ENCODE results near the gene IDH3B.
A peak's percentile ranks its signal among the peaks of the same experiment; 100 is the strongest.
"Not testable (repeated sequence)": the region's sequence is repeated elsewhere in the genome, so short reads cannot be mapped to it uniquely, and the experiment has no call there.

The IDH3B gene

GRCh38 chr20:2692886-2693285 is 28.9 kb upstream of the IDH3B start:
- Histone ChIP-seq H3K36me3 (ENCODE audit: insufficient read depth, low read depth, low read length) (no peaks in the 10 kb centered on the region), H3K9ac (ENCODE audit: low read depth, low read length) (no peak overlapping the region), H3K4me1 (ENCODE audit: insufficient read depth, low read length) (peaks cover 8% of the 10 kb centered on the region), H3K9me3 (ENCODE audit: insufficient read depth, low read depth, low read length) (no peaks in the 10 kb centered on the region), H3K27me3 (ENCODE audit: insufficient read depth, low read length) (peaks cover 91% of the 10 kb centered on the region), H3K27ac (ENCODE audit: low read length) (no peak overlapping the region), H3K4me3 (ENCODE audit: low read length) (no peak overlapping the region)

GRCh38 chr20:2692036-2692885 is 28.2 kb upstream of the IDH3B start, which contains the start of gene EBF4:
Gene EBF4 (plus strand): TSS chr20:2692780. CDS start chr20:2693646, 866 bp downstream.
- no peaks in the 10 kb centered on the region for H3K9me3 ChIP-seq (ENCODE audit: insufficient read depth, low read depth, low read length)
- H3K27ac ChIP-seq (ENCODE audit: low read length) = no peak within 1 kb of the TSS
- H3K9ac ChIP-seq (ENCODE audit: low read depth, low read length) = no peak within 1 kb of the TSS
- H3K36me3 ChIP-seq (ENCODE audit: insufficient read depth, low read depth, low read length) = no peaks in the 10 kb centered on the region
- H3K4me3 ChIP-seq (ENCODE audit: low read length) = peak within 1 kb of the TSS; percentile 28; the same call in 1 of the 2 replicates
- H3K4me1 ChIP-seq (ENCODE audit: insufficient read depth, low read length) = peaks cover 8% of the 10 kb centered on the region
- H3K27me3 ChIP-seq (ENCODE audit: insufficient read depth, low read length) = peaks cover 92% of the 10 kb centered on the region

- H3K9me3 ChIP-seq (ENCODE audit: insufficient read depth, low read depth, low read length) = no peaks in the 10 kb centered on the region
- H3K27ac ChIP-seq (ENCODE audit: low read length) = no peak overlapping the region
- H3K9ac ChIP-seq (ENCODE audit: low read depth, low read length) = no peak overlapping the region
- no peaks in the 10 kb centered on the region for H3K36me3 ChIP-seq (ENCODE audit: insufficient read depth, low read depth, low read length)
- peaks cover 8% of the 10 kb centered on the region for H3K4me1 ChIP-seq (ENCODE audit: insufficient read depth, low read length)
- H3K4me3 ChIP-seq (ENCODE audit: low read length) = peak overlapping the region; percentile 28; the same call in 1 of the 2 replicates
- H3K27me3 ChIP-seq (ENCODE audit: insufficient read depth, low read length) = peaks cover 93% of the 10 kb centered on the region
Observed at GRCh38 chr20:2691663-2692035, 27.6 kb upstream of the IDH3B start.

GRCh38 chr20:2691127-2691526 is 27.1 kb upstream of the IDH3B start:
- no peak overlapping the region for H3K9ac ChIP-seq (ENCODE audit: low read depth, low read length)
- no peaks in the 10 kb centered on the region for H3K36me3 ChIP-seq (ENCODE audit: insufficient read depth, low read depth, low read length)
- peaks cover 93% of the 10 kb centered on the region for H3K27me3 ChIP-seq (ENCODE audit: insufficient read depth, low read length)
- no peaks in the 10 kb centered on the region for H3K9me3 ChIP-seq (ENCODE audit: insufficient read depth, low read depth, low read length)
- no peak overlapping the region for H3K4me3 ChIP-seq (ENCODE audit: low read length)
- H3K4me1 ChIP-seq (ENCODE audit: insufficient read depth, low read length) = peaks cover 8% of the 10 kb centered on the region
- no peak overlapping the region for H3K27ac ChIP-seq (ENCODE audit: low read length)

GRCh38 chr20:2690718-2691117 is 26.7 kb upstream of the IDH3B start:
- H3K36me3 ChIP-seq (ENCODE audit: insufficient read depth, low read depth, low read length) = no peaks in the 10 kb centered on the region
- no peaks in the 10 kb centered on the region for H3K9me3 ChIP-seq (ENCODE audit: insufficient read depth, low read depth, low read length)
- no peak overlapping the region for H3K4me3 ChIP-seq (ENCODE audit: low read length)
- H3K9ac ChIP-seq (ENCODE audit: low read depth, low read length) = no peak overlapping the region
- no peak overlapping the region for H3K27ac ChIP-seq (ENCODE audit: low read length)
- H3K27me3 ChIP-seq (ENCODE audit: insufficient read depth, low read length) = peaks cover 93% of the 10 kb centered on the region
- H3K4me1 ChIP-seq (ENCODE audit: insufficient read depth, low read length) = peaks cover 8% of the 10 kb centered on the region

- Histone ChIP-seq H3K27me3 (ENCODE audit: insufficient read depth, low read length) (peaks cover 92% of the 10 kb centered on the region), H3K9me3 (ENCODE audit: insufficient read depth, low read depth, low read length) (no peaks in the 10 kb centered on the region), H3K27ac (ENCODE audit: low read length) (no peak overlapping the region), H3K4me3 (ENCODE audit: low read length) (no peak overlapping the region), H3K9ac (ENCODE audit: low read depth, low read length) (no peak overlapping the region), H3K36me3 (ENCODE audit: insufficient read depth, low read depth, low read length) (no peaks in the 10 kb centered on the region), H3K4me1 (ENCODE audit: insufficient read depth, low read length) (peaks cover 8% of the 10 kb centered on the region)
Observed at GRCh38 chr20:2690213-2690612, 26.2 kb upstream of the IDH3B start.

- H3K9ac ChIP-seq (ENCODE audit: low read depth, low read length) = no peak overlapping the region
- H3K9me3 ChIP-seq (ENCODE audit: insufficient read depth, low read depth, low read length) = no peaks in the 10 kb centered on the region
- no peaks in the 10 kb centered on the region for H3K36me3 ChIP-seq (ENCODE audit: insufficient read depth, low read depth, low read length)
- H3K27ac ChIP-seq (ENCODE audit: low read length) = no peak overlapping the region
- peaks cover 75% of the 10 kb centered on the region for H3K27me3 ChIP-seq (ENCODE audit: insufficient read depth, low read length)
- peak overlapping the region; percentile 53 for H3K4me3 ChIP-seq (ENCODE audit: low read length)
- H3K4me1 ChIP-seq (ENCODE audit: insufficient read depth, low read length) = peaks cover 3% of the 10 kb centered on the region; the same call in 1 of the 2 replicates
Observed at GRCh38 chr20:2688041-2688591, 24.1 kb upstream of the IDH3B start.

- no peak overlapping the region for H3K4me3 ChIP-seq (ENCODE audit: low read length)
Observed at GRCh38 chr20:2687514-2687913, 23.5 kb upstream of the IDH3B start.

GRCh38 chr20:2684817-2685216 is 20.8 kb upstream of the IDH3B start:
- not testable (repeated sequence) for H3K9me3 ChIP-seq (ENCODE audit: insufficient read depth, low read depth, low read length); H3K36me3 ChIP-seq (ENCODE audit: insufficient read depth, low read depth, low read length); H3K4me1 ChIP-seq (ENCODE audit: insufficient read depth, low read length); H3K27ac ChIP-seq (ENCODE audit: low read length); H3K9ac ChIP-seq (ENCODE audit: low read depth, low read length); H3K4me3 ChIP-seq (ENCODE audit: low read length)
- peaks cover 57% of the 10 kb centered on the region for H3K27me3 ChIP-seq (ENCODE audit: insufficient read depth, low read length)

More at GRCh38 chr20:2687514-2687913, 23.5 kb upstream of the IDH3B start:
- Histone ChIP-seq H3K36me3 (ENCODE audit: insufficient read depth, low read depth, low read length) (no peaks in the 10 kb centered on the region), H3K27me3 (ENCODE audit: insufficient read depth, low read length) (peaks cover 75% of the 10 kb centered on the region), H3K9ac (ENCODE audit: low read depth, low read length) (no peak overlapping the region), H3K9me3 (ENCODE audit: insufficient read depth, low read depth, low read length) (no peaks in the 10 kb centered on the region), H3K4me1 (ENCODE audit: insufficient read depth, low read length) (peaks cover 3% of the 10 kb centered on the region; the same call in 1 of the 2 replicates), H3K27ac (ENCODE audit: low read length) (no peak overlapping the region)

GRCh38 chr20:2682040-2682439 is 18.0 kb upstream of the IDH3B start:
- H3K9ac ChIP-seq (ENCODE audit: low read depth, low read length); H3K4me3 ChIP-seq (ENCODE audit: low read length); H3K9me3 ChIP-seq (ENCODE audit: insufficient read depth, low read depth, low read length); H3K36me3 ChIP-seq (ENCODE audit: insufficient read depth, low read depth, low read length); H3K4me1 ChIP-seq (ENCODE audit: insufficient read depth, low read length); H3K27ac ChIP-seq (ENCODE audit: low read length): not testable (repeated sequence)
- H3K27me3 ChIP-seq (ENCODE audit: insufficient read depth, low read length) = peaks cover 52% of the 10 kb centered on the region

- no peak overlapping the region for H3K27ac ChIP-seq (ENCODE audit: low read length)
- peaks cover 38% of the 10 kb centered on the region for H3K27me3 ChIP-seq (ENCODE audit: insufficient read depth, low read length)
- no peak overlapping the region for H3K4me3 ChIP-seq (ENCODE audit: low read length)
- H3K4me1 ChIP-seq (ENCODE audit: insufficient read depth, low read length) = no peaks in the 10 kb centered on the region
- H3K36me3 ChIP-seq (ENCODE audit: insufficient read depth, low read depth, low read length) = no peaks in the 10 kb centered on the region
- H3K9ac ChIP-seq (ENCODE audit: low read depth, low read length) = no peak overlapping the region
- H3K9me3 ChIP-seq (ENCODE audit: insufficient read depth, low read depth, low read length) = no peaks in the 10 kb centered on the region
Observed at GRCh38 chr20:2680046-2680445, 16.0 kb upstream of the IDH3B start.

- H3K36me3 ChIP-seq (ENCODE audit: insufficient read depth, low read depth, low read length) = no peaks in the 10 kb centered on the region
- no peak overlapping the region for H3K9ac ChIP-seq (ENCODE audit: low read depth, low read length)
- H3K27me3 ChIP-seq (ENCODE audit: insufficient read depth, low read length) = peaks cover 21% of the 10 kb centered on the region
- H3K4me3 ChIP-seq (ENCODE audit: low read length) = no peak overlapping the region
- no peaks in the 10 kb centered on the region for H3K9me3 ChIP-seq (ENCODE audit: insufficient read depth, low read depth, low read length)
- H3K4me1 ChIP-seq (ENCODE audit: insufficient read depth, low read length) = no peaks in the 10 kb centered on the region
- H3K27ac ChIP-seq (ENCODE audit: low read length) = no peak overlapping the region
Observed at GRCh38 chr20:2673453-2673852, 9.4 kb upstream of the IDH3B start.
